CD14-positive monocyte (primary cell): ENCODE measurements around the gene CRISPLD2. TPM values are rescaled to one million over a fixed set of nuclear protein-coding genes. Genes with fewer than 3 reads are reported as not detected.

Source experiments
- DNase-seq, 3 donors: peaks; one replicate each; pipeline ENCODE4 v3.0.0-alpha.2; 2011 to 2022
- H2AFZ ChIP-seq: 2 replicates; pipeline ENCODE4 v1.6.0; 2012; ENCODE audit warnings: mild to moderate bottlenecking, low read depth, low read length, inconsistent platforms; ENCODE audit not compliant: insufficient read depth, poor library complexity, severe bottlenecking
- H3K27ac ChIP-seq, 2 donors: 1 replicate in 1 of 2; 2 replicates in 1 of 2; pipeline ENCODE4 v1.5.1; 2012 to 2013; ENCODE audit warnings: low read length in 2 of 2, control low read depth in 1 of 2, inconsistent platforms in 1 of 2, low read depth in 1 of 2, mild to moderate bottlenecking in 1 of 2
- H3K27me3 ChIP-seq, 2 donors: one replicate each; pipeline versions ENCODE4 v1.6.0 to v1.6.1; 2011 to 2013; ENCODE audit warnings: low read length in 2 of 2; ENCODE audit not compliant: control insufficient read depth in 2 of 2, insufficient read depth in 2 of 2
- H3K36me3 ChIP-seq, 2 donors: replicated peaks in 1 of 2; 1 replicate in 1 of 2; 2 replicates in 1 of 2; pipeline versions ENCODE4 v1.5.1 to v1.6.1; 2012 to 2013; ENCODE audit warnings: low read length in 2 of 2, control low read depth in 1 of 2, inconsistent platforms in 1 of 2, mild to moderate bottlenecking in 1 of 2; ENCODE audit not compliant: insufficient read depth in 2 of 2, control insufficient read depth in 1 of 2
- H3K4me1 ChIP-seq, 2 donors: 1 replicate in 1 of 2; 2 replicates in 1 of 2; pipeline versions ENCODE4 v1.5.1 to v1.6.1; 2012 to 2013; ENCODE audit warnings: low read length in 2 of 2, control low read depth in 1 of 2, inconsistent platforms in 1 of 2, mild to moderate bottlenecking in 1 of 2, moderate library complexity in 1 of 2; ENCODE audit not compliant: insufficient read depth in 2 of 2, control insufficient read depth in 1 of 2
- H3K4me2 ChIP-seq: replicated peaks from 2 replicates; pipeline ENCODE3; 2012; ENCODE audit warnings: low read length, moderate library complexity, mild to moderate bottlenecking; ENCODE audit not compliant: poor library complexity, severe bottlenecking; ENCODE audit errors: extremely low read depth
- H3K4me3 ChIP-seq, 3 experiments: fragments of 200-600 bp in 1 of 3; sonication (generic) in 1 of 3; replicated peaks in 1 of 3; 1 replicate in 2 of 3; 2 replicates in 1 of 3; pipeline ENCODE4 v1.5.1; 2011 to 2013; ENCODE audit warnings: low read length in 3 of 3, mild to moderate bottlenecking in 3 of 3, control low read depth in 2 of 3, low read depth in 2 of 3, inconsistent platforms in 1 of 3, moderate library complexity in 1 of 3
- H3K79me2 ChIP-seq: 2 replicates; pipeline ENCODE4 v1.6.0; 2012; ENCODE audit warnings: mild to moderate bottlenecking, control low read depth, inconsistent platforms, low read length, moderate library complexity; ENCODE audit not compliant: insufficient read depth
- H3K9ac ChIP-seq: 2 replicates; pipeline ENCODE4 v1.6.0; 2017; ENCODE audit warnings: low read length, mild to moderate bottlenecking; ENCODE audit not compliant: insufficient read depth, poor library complexity, severe bottlenecking
- H3K9me3 ChIP-seq, 2 donors: replicated peaks in 1 of 2; 1 replicate in 1 of 2; 2 replicates in 1 of 2; pipeline versions ENCODE4 v1.5.1 to v1.6.1; 2012 to 2013; ENCODE audit warnings: low read length in 2 of 2, control low read depth in 1 of 2; ENCODE audit not compliant: control insufficient read depth in 1 of 2, insufficient read depth in 1 of 2
- H4K20me1 ChIP-seq: 2 replicates; pipeline ENCODE4 v1.6.0; 2012; ENCODE audit warnings: mild to moderate bottlenecking, low read length, control low read depth, moderate library complexity; ENCODE audit not compliant: insufficient read depth
- H3K27ac Mint-ChIP-seq, 7 donors: one replicate each; pipeline ENCODE4 v1.8.0; 2020; ENCODE audit warnings: mild to moderate bottlenecking in 7 of 7, mixed read lengths in 7 of 7, moderate library complexity in 6 of 7, inconsistent platforms in 2 of 7
- H3K27me3 Mint-ChIP-seq, 3 donors: one replicate each; pipeline ENCODE4 v1.8.0; 2021 to 2022; ENCODE audit warnings: low read depth in 3 of 3, mild to moderate bottlenecking in 3 of 3, mixed read lengths in 3 of 3, moderate library complexity in 3 of 3, inconsistent platforms in 1 of 3
- H3K36me3 Mint-ChIP-seq, 2 donors: one replicate each; pipeline ENCODE4 v1.8.0; 2020; ENCODE audit warnings: mixed read lengths in 2 of 2, inconsistent platforms in 1 of 2, mild to moderate bottlenecking in 1 of 2
- H3K4me1 Mint-ChIP-seq: one replicate; pipeline ENCODE4 v1.8.0; 2020; ENCODE audit warnings: mild to moderate bottlenecking, mixed read lengths
- H3K4me3 Mint-ChIP-seq, 2 donors: one replicate each; pipeline ENCODE4 v1.8.0; 2020; ENCODE audit warnings: mild to moderate bottlenecking in 2 of 2, mixed read lengths in 2 of 2, moderate library complexity in 1 of 2
- H3K9me3 Mint-ChIP-seq, 7 donors: one replicate each; pipeline ENCODE4 v1.8.0; 2020 to 2022; ENCODE audit warnings: mixed read lengths in 7 of 7, mild to moderate bottlenecking in 6 of 7, moderate library complexity in 6 of 7, inconsistent platforms in 2 of 7
- CTCF ChIP-seq: fragments of 200-600 bp; IDR thresholded peaks from one replicate; pipeline ENCODE4 v1.8.0; 2022; ENCODE audit warnings: antibody characterized with exemption, mild to moderate bottlenecking
- WGBS: methylation state at CpG from one replicate; pipeline ENCODE4 v1.1.5; 2013; ENCODE audit warnings: missing lambda C conversion rate; ENCODE audit not compliant: insufficient coverage; 5-methylcytosine and 5-hydroxymethylcytosine counted together
- intact Hi-C, 2 donors: fragments of 100-400 bp; cut with micrococcal nuclease; formaldehyde crosslinking; loops; one replicate each; pipeline versions ENCODE4 v1.15.0 to v1.15.1; 2023
- polyA minus RNA-seq: library from RNA; depleted of rRNA, polyadenylated mRNA; stranded (reverse); fragments of >200 nt; gene quantifications from 2 replicates; pipeline ENCODE4 v1.2.3, GENCODE V29; 2012
- polyA plus RNA-seq, 3 donors: library from polyadenylated mRNA; depleted of rRNA in 1 of 3; unstranded in 2 of 3; stranded (reverse) in 1 of 3; fragments of 300-500 nt in 2 of 3; fragments of >200 nt in 1 of 3; fragmentation: Illumina TruSeq in 2 of 3; gene quantifications; 1 replicate in 2 of 3; 2 replicates in 1 of 3; pipeline ENCODE4 v1.2.3, GENCODE V29; 2012 to 2021
- total RNA-seq, 12 experiments: library from RNA in 1 of 12; stranded (reverse) in 1 of 12; fragments of 120-200 nt in 1 of 12; gene quantifications; one replicate each; pipeline ENCODE4 v1.2.4 and lab custom pipeline; 2013 to 2026; ENCODE audit warnings: mixed read lengths in 6 of 12, inconsistent platforms in 1 of 12

Gene CRISPLD2
- total RNA-seq (2013): 32.8 TPM
- polyA plus RNA-seq (10 to 100 TPM; 40.7 to 90.4 (median 69.0) TPM), polyA minus RNA-seq (47.9 and 83.4 TPM in 2 replicates), total RNA-seq (lab: John Stamatoyannopoulos, UW) (46.7 to 171 (median 125) reads per million in 11 experiments)

- Histone ChIP-seq H3K27ac (peak within 1 kb of the TSS in 1 of 2 donors; percentile 66), H3K9ac (peak within 1 kb of the TSS; percentile 59), H2AFZ (no peak within 1 kb of the TSS), H3K9me3 (no peaks in the 10 kb centered on the region), H3K79me2 (peaks cover 49% of the 10 kb centered on the region), H3K4me1 (peaks cover 57 to 59% of the 10 kb centered on the region in 2 donors), H3K27me3 (peaks cover 0 to 5% of the 10 kb centered on the region in 2 donors), H4K20me1 (peaks cover 46% of the 10 kb centered on the region), H3K4me2 (peak within 1 kb of the TSS; percentile 81), H3K36me3 (no peaks in the 10 kb centered on the region), H3K4me3 (peak within 1 kb of the TSS; percentile 51 to 89 (median 81))
- peaks cover 0 to 5% (median 0%) of the 10 kb centered on the region in 7 donors for H3K9me3 Mint-ChIP-seq
- DNase-seq: peak; percentile 92 to 93 (median 93)
- peaks cover 0 to 16% (median 10%) of the 10 kb centered on the region in 3 donors for H3K27me3 Mint-ChIP-seq
- peak within 1 kb of the TSS; percentile 86 to 98 for H3K4me3 Mint-ChIP-seq
- H3K27ac Mint-ChIP-seq: peak within 1 kb of the TSS; percentile 50 to 93 (median 81)
- H3K36me3 Mint-ChIP-seq: peaks cover 14 to 30% of the 10 kb centered on the region in 2 donors
- intact Hi-C loops: loop anchor here (5.0 kb wide), 2 partner anchors 42 to 62 kb away; no protein-coding TSS in a partner anchor
- TF ChIP-seq CTCF: no peak
- H3K4me1 Mint-ChIP-seq: peaks cover 71% of the 10 kb centered on the region
- 3% methylated on average over 53 of the region's 53 CpGs for WGBS
These were observed at the start of gene CRISPLD2 for GRCh38 chr16:84819644-84820304. Gene CRISPLD2 (plus strand): TSS chr16:84819985. CDS start chr16:84838496, 18,511 bp downstream.

DNA sequence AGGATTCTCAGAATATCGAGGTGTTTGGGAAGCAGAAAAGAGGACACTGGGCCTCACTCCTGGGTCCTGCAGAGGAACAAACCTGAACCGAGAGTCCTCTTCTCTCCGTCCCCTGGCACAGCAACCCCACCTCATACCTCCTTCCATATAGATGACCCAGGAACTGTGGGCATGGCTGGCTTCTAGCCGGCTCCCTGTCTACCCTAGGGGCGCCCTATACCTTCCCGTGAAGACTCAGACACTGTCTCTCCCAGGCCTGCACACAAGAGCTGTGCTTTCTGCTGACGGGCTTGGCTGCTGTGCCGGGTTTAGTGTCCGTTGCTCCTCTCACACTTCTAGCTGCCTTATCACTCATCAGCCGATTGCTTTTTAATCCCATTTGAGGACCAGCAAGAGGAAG lies 46.5 kb upstream of the CRISPLD2 start:
- Histone ChIP-seq H4K20me1 (no peaks in the 10 kb centered on the region), H3K9me3 (no peaks in the 10 kb centered on the region), H3K4me3 (no peak overlapping the region), H3K36me3 (peaks cover 73 to 89% of the 10 kb centered on the region in 2 donors), H2AFZ (no peak overlapping the region), H3K4me1 (peaks cover 24 to 26% of the 10 kb centered on the region in 2 donors), H3K4me2 (no peak overlapping the region), H3K27me3 (no peaks in the 10 kb centered on the region), H3K27ac (peak overlapping the region in 1 of 2 donors; percentile 95), H3K9ac (no peak overlapping the region), H3K79me2 (peaks cover 14% of the 10 kb centered on the region)
- peak overlapping the region; percentile 85 to 98 (median 95) for H3K27ac Mint-ChIP-seq
- peaks cover 25% of the 10 kb centered on the region for H3K4me1 Mint-ChIP-seq
- DNase-seq: no peak
- H3K9me3 Mint-ChIP-seq: no peaks in the 10 kb centered on the region
- no peak overlapping the region for H3K4me3 Mint-ChIP-seq
- intact Hi-C loops: no loop called here
- WGBS: 96% methylated on average over 6 of the region's 10 CpGs
- no peak for TF ChIP-seq CTCF
- peaks cover 78 to 94% of the 10 kb centered on the region in 2 donors for H3K36me3 Mint-ChIP-seq
- H3K27me3 Mint-ChIP-seq: peaks cover 0 to 2% (median 0%) of the 10 kb centered on the region in 3 donors
